Stimulated activated CD4-positive, alpha-beta T cell treated with anti-CD3 and anti-CD28 coated beads, TNF-alpha, amount 100 ng/mL, for 48 hours (primary cell): ENCODE measurements around the gene CASTOR1.
"Not testable (repeated sequence)": the region's sequence is repeated elsewhere in the genome, so short reads cannot be mapped to it uniquely, and the experiment has no call there.

ENCODE experiments used
- DNase-seq, 3 donors: peaks; one replicate each; pipeline ENCODE4 v3.0.0-alpha.2; 2020; ENCODE audit warnings: low read depth in 3 of 3

Gene CASTOR1

GRCh38 chr22:30289141-30289979 is at the start of gene CASTOR1:
TSS of gene CASTOR1 (minus strand) at chr22:30289505. CDS start at chr22:30289497, 8 bp downstream.
- DNase-seq, result peak; percentile 77 to 90 (median 88)

- no peak for DNase-seq
These were observed 49.5 kb upstream of the CASTOR1 start for GRCh38 chr22:30338802-30339201.

- not testable (repeated sequence) for DNase-seq
These were observed 49.0 kb upstream of the CASTOR1 start for GRCh38 chr22:30338341-30338740.

GRCh38 chr22:30337461-30337778 is 48.1 kb upstream of the CASTOR1 start:
- no peak for DNase-seq

- no peak for DNase-seq
These were observed 47.6 kb upstream of the CASTOR1 start for GRCh38 chr22:30336752-30337460.

GRCh38 chr22:30335236-30335635 is 45.9 kb upstream of the CASTOR1 start:
- no peak for DNase-seq

GRCh38 chr22:30334646-30335045 is 45.3 kb upstream of the CASTOR1 start:
- no peak for DNase-seq

GRCh38 chr22:30333707-30334087 is 44.4 kb upstream of the CASTOR1 start:
- no peak for DNase-seq

GRCh38 chr22:30332994-30333706 is 43.8 kb upstream of the CASTOR1 start:
- no peak for DNase-seq

GRCh38 chr22:30332551-30332950 is 43.2 kb upstream of the CASTOR1 start:
- no peak for DNase-seq

- no peak for DNase-seq
These were observed 39.3 kb upstream of the CASTOR1 start for GRCh38 chr22:30328466-30329049.

GRCh38 chr22:30327864-30328345 is 38.6 kb upstream of the CASTOR1 start:
- no peak for DNase-seq

GRCh38 chr22:30326706-30327362 is 37.5 kb upstream of the CASTOR1 start, which contains the start of gene TBC1D10A:
TSS of gene TBC1D10A (minus strand) at chr22:30326941. CDS start at chr22:30326881, 60 bp downstream.
- DNase-seq, result peak; percentile 84 to 95 (median 89)

- DNase-seq, result no peak
These were observed 37.0 kb upstream of the CASTOR1 start for GRCh38 chr22:30326255-30326705.

GRCh38 chr22:30325724-30326254 is 36.5 kb upstream of the CASTOR1 start:
- DNase-seq, result no peak

GRCh38 chr22:30325065-30325720 is 35.9 kb upstream of the CASTOR1 start:
- no peak for DNase-seq

- no peak for DNase-seq
These were observed 34.9 kb upstream of the CASTOR1 start for GRCh38 chr22:30324014-30324730.

- DNase-seq, result no peak
These were observed 33.9 kb upstream of the CASTOR1 start for GRCh38 chr22:30323246-30323645.

- DNase-seq, result no peak
These were observed 32.2 kb upstream of the CASTOR1 start for GRCh38 chr22:30321461-30321860.
